Subcutaneous abdominal adipose tissue (tissue), 5 donors: ENCODE measurements around the gene BCL3.
"Not testable (repeated sequence)": the region's sequence is repeated elsewhere in the genome, so short reads cannot be mapped to it uniquely, and the experiment has no call there.

Source experiments
- H3K27ac ChIP-seq: one replicate; pipeline ENCODE4 v1.7.0; 2013; ENCODE audit warnings: low read depth, mild to moderate bottlenecking, inconsistent platforms, low read length, moderate library complexity
- H3K27me3 ChIP-seq, 5 donors: one replicate each; pipeline ENCODE4 v1.7.0; 2013; ENCODE audit warnings: low read length in 5 of 5, inconsistent platforms in 1 of 5; ENCODE audit not compliant: control insufficient read depth in 5 of 5, insufficient read depth in 4 of 5
- H3K36me3 ChIP-seq, 5 donors: one replicate each; pipeline ENCODE4 v1.7.0; 2013; ENCODE audit warnings: low read length in 5 of 5; ENCODE audit not compliant: control insufficient read depth in 5 of 5, insufficient read depth in 5 of 5
- H3K4me1 ChIP-seq, 5 donors: one replicate each; pipeline ENCODE4 v1.7.0; 2013; ENCODE audit warnings: low read length in 5 of 5, mild to moderate bottlenecking in 3 of 5, moderate library complexity in 1 of 5; ENCODE audit not compliant: control insufficient read depth in 5 of 5, insufficient read depth in 5 of 5
- H3K4me3 ChIP-seq, 5 donors: one replicate each; pipeline ENCODE4 v1.7.0; 2013; ENCODE audit warnings: low read length in 5 of 5, low read depth in 1 of 5
- H3K9ac ChIP-seq, 5 donors: one replicate each; pipeline ENCODE4 v1.7.0; 2013; ENCODE audit warnings: low read length in 5 of 5, mild to moderate bottlenecking in 4 of 5, moderate library complexity in 3 of 5
- H3K9me3 ChIP-seq, 5 donors: one replicate each; pipeline ENCODE4 v1.7.0; 2013; ENCODE audit warnings: low read length in 5 of 5; ENCODE audit not compliant: control insufficient read depth in 5 of 5
- donor health status: healthy.
- donor health status: healthy.
- donor health status: healthy.
- donor health status: healthy.
- donor health status: healthy.

Gene BCL3

DNA sequence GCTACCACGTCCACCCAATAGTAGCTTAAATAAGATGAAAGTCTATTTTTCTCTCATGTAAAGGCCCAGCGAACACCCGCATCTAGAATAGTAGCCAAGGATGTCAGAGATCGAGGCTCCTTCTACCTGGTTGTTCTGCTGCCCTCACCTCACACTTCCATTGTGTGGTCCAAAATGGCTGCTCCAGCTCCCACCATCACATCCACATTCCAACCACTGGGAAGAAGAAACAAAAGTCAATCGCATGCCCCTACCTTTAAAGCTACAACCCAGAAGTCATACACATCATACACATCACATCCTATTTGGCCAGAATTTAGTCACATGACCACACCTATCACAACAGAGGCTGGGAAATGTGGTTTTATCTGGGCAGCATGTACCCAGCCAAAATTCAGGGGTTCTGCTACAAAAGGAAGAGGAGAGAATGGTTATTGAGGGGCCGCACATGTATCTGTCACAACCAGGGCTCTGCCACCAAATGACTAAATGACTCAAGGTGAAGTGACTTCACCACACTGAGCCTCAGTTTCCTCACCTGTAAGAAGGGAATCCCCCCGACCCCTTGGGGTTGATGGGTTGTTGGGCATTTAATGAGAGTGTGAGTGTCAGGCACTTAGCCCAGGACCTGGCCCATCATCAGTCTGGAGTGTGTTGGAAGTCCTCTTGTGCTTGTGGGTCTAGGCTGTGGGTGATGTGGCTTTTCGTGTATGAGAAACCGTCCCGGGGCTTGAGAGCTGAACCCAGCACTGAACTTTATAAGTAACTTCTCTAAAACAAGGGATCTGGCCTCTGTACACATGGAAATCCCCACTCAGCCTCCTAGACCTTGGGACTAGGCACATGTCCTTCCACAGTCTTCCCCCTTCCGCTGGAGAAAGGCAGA is 19.0 kb downstream of the BCL3 start:
- Histone ChIP-seq H3K9me3 (peaks cover 0 to 3% (median 0%) of the 10 kb centered on the region in 5 donors), H3K4me3 (no peak overlapping the region), H3K4me1 (peaks cover 0 to 14% (median 3%) of the 10 kb centered on the region in 5 donors), H3K36me3 (no peaks in the 10 kb centered on the region), H3K27ac (no peak overlapping the region), H3K27me3 (no peaks in the 10 kb centered on the region), H3K9ac (no peak overlapping the region)

DNA sequence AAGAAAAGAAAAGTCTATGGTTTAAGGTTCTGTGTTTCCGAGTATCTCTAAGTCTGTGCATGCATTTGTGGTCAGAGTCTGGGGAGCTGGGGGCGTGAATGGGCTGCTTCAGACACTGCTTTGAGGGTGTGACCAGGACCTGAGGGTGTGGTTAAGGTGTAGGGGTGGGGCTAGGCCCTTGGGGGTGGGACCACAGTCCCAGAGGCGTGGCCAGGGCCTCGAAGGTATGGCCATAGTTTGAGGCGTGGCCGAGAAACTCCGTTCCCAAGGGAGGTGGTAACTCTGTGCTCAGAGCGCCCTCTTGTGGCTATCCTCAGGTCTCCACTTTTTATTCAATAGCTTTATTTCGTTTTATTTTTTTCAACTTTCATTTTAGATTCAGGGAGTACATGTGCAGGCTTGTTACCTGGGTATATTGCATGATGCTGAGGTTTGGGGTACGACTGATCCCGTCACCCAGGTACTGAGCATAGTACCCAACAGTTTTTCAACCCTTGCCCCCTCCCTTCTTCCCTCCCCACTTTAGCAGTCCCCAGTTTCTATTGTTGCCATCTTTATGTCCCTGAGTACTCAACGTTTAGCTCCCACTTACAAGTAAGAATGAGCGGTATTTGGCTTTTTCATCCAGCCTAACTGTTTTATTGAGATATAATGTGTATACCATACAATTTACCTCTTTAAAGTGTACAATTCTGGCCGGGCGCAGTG is 22.2 kb downstream of the BCL3 start:
- Histone ChIP-seq H3K9ac (no peak overlapping the region), H3K4me1 (peaks cover 0 to 11% (median 3%) of the 10 kb centered on the region in 5 donors), H3K4me3 (peak overlapping the region in 1 of 5 donors; percentile 2), H3K9me3 (peaks cover 0 to 3% (median 0%) of the 10 kb centered on the region in 5 donors), H3K27me3 (no peaks in the 10 kb centered on the region), H3K36me3 (no peaks in the 10 kb centered on the region), H3K27ac (no peak overlapping the region)

DNA sequence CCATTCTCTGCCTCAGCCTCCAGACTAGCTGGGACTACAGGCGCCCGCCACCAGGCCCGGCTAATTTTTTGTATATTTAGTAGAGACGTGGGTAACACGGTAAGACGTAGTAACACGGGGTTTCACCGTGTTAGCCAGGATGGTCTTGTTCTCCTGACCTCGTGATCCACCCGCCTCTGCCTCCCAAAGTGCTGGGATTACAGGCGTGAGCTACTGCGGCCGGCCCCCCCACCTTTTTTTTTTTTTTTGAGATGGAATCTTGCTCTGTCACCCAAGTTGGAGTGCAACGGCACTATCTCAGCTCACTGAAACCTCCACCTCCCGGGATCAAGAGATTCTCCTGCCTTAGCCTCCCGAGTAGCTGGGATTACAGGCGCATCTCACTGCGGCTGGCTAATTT is 23.6 kb downstream of the BCL3 start:
- peaks cover 0 to 11% (median 3%) of the 10 kb centered on the region in 5 donors for H3K4me1 ChIP-seq
- H3K36me3 ChIP-seq, H3K4me3 ChIP-seq, H3K9ac ChIP-seq, H3K9me3 ChIP-seq, H3K27me3 ChIP-seq, H3K27ac ChIP-seq: not testable (repeated sequence)

DNA sequence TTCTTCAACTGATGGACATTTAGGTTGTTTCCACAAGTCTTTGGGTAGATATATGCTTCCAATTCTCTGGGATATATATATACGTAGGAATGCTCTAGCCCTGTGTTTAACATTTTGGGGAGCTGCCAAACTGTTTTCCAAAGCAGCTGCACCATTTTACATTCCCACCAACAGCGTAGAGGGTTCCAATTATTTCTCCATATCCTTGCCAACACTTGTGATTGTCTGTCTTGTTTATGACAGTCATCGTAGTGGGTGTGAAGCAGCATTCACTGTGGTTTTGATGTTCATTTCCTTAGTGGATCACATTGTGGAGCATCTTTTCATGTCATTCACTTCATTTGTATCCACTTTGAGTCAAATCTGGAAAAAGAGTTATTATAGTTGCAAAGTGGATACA is 24.5 kb downstream of the BCL3 start:
- Histone ChIP-seq H3K27ac (no peak overlapping the region), H3K9me3 (peaks cover 0 to 3% (median 0%) of the 10 kb centered on the region in 5 donors), H3K4me3 (no peak overlapping the region), H3K27me3 (peaks cover 3 to 5% (median 4%) of the 10 kb centered on the region in 5 donors), H3K9ac (no peak overlapping the region), H3K36me3 (no peaks in the 10 kb centered on the region), H3K4me1 (peaks cover 0 to 14% (median 3%) of the 10 kb centered on the region in 5 donors)

DNA sequence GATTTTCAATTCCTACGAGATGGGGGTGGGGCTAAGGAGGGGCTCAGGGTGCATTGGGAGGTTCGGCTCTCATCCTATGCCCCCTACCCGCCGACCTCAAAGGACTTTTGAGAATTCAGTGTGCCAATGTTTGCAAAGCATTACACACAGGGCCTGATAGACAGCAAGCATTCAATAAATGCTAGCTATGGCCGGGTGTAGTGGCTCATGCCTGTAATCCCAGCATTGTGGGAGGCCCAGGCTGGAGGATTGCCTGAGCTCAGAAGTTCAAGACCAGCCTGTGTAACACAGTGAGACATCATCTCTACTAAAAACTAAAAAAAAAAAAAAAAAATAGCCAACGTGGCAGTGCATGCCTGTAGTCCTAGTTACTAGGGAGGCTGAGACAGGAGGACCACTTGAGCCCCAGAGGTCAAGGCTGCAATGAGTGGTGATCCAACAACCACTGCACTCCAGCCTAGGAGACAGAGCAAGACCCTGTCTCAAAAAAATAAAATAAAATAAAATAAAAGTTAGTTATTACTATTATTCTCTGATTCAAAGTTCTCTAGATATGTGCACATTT is 27.2 kb downstream of the BCL3 start:
- no peaks in the 10 kb centered on the region for H3K9me3 ChIP-seq
- no peak overlapping the region for H3K9ac ChIP-seq
- no peaks in the 10 kb centered on the region for H3K36me3 ChIP-seq
- H3K4me3 ChIP-seq = no peak overlapping the region
- peaks cover 3 to 6% (median 4%) of the 10 kb centered on the region in 5 donors for H3K27me3 ChIP-seq
- no peak overlapping the region for H3K27ac ChIP-seq
- H3K4me1 ChIP-seq = peaks cover 0 to 6% (median 0%) of the 10 kb centered on the region in 5 donors

DNA sequence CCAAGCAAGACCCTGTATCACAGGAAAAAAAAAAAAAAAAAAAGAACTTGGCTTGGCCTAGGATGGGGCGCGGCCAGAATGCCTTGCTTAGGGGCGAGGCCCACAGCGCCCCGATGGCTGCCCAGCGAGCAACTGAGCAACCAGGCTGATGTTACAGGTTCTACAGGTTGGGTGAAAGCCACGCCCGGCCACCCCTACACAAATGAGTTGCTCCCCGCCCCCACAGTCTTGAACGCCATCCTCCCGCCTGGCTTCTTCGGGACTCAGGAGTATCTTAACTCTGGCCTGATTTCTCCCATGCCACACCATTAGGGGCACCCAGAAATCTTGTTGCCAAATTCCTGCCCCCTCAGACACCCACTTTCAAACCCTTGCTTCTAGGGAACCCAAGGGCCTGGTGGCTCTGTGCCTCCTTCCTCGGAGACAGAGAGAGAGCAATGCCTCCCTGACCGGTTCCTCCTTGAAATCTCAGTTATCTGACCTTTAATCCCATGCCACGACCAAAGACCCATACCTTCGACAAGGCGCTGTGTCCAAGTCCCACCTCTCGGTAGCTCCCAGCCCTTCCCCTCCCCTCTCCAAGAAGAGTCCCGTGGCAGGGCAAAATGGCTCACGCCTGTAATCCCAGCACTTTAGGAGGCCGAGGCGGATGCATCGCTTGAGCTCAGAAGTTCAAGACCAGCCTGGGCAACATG is 28.0 kb downstream of the BCL3 start:
- H3K4me1 ChIP-seq = peaks cover 0 to 4% (median 0%) of the 10 kb centered on the region in 5 donors
- H3K36me3 ChIP-seq = no peaks in the 10 kb centered on the region
- H3K27ac ChIP-seq = no peak overlapping the region
- H3K9me3 ChIP-seq = no peaks in the 10 kb centered on the region
- H3K9ac ChIP-seq = no peak overlapping the region
- H3K27me3 ChIP-seq = peaks cover 3 to 6% (median 4%) of the 10 kb centered on the region in 5 donors
- H3K4me3 ChIP-seq = no peak overlapping the region

DNA sequence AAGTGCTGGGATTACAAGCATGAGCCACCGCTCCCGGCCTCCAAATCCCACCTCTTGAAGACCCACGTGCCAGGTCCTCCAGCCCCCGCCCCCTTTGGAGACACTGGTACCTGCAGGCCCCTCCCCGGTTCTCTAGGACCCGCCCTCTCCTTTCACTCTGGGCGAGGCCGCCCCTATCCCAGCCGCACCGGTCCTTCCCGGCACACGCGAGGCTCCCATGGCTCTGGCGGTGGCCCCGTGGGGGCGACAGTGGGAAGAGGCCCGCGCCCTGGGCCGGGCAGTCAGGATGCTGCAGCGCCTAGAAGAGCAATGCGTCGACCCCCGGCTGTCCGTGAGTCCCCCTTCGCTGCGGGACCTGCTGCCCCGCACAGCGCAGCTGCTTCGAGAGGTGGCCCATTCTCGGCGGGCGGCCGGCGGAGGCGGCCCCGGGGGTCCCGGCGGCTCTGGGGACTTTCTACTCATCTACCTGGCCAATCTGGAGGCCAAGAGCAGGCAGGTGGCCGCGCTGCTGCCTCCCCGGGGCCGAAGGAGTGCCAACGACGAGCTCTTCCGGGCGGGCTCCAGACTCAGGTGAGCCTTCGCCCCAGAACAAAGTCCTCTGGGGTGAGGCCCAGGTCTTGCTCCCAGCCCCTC is 29.3 kb downstream of the BCL3 start, which contains the start of gene CBLC:
TSS of gene CBLC (plus strand) at position 176 of the 633 bp plus-strand sequence. CDS start at position 218, 42 bp downstream.
- peaks cover 0 to 4% (median 0%) of the 10 kb centered on the region in 5 donors for H3K4me1 ChIP-seq
- no peaks in the 10 kb centered on the region for H3K36me3 ChIP-seq
- peaks cover 3 to 6% (median 4%) of the 10 kb centered on the region in 5 donors for H3K27me3 ChIP-seq
- no peak within 1 kb of the TSS for H3K4me3 ChIP-seq
- no peak within 1 kb of the TSS for H3K9ac ChIP-seq
- H3K9me3 ChIP-seq = no peaks in the 10 kb centered on the region
- no peak within 1 kb of the TSS for H3K27ac ChIP-seq

DNA sequence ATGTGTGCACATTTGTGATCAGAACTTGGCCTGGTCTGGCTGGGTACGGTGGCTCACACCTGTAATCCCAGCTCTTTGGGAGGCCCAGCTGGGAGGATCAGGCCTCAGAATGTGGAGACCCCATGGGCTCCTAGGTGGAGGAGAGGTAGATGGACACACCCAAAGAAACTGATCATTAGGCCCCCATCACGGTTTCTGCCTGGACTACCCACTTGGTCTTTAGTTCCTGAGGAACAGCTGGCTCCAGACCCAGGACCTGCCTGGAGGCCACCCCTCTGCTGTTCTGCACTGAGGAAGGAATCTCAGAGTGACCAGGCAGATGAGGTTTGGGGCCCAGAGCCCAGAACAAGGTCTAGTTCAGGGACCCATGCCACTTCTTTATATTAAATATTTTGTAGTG is 30.6 kb downstream of the BCL3 start:
- Histone ChIP-seq H3K9me3 (no peaks in the 10 kb centered on the region), H3K4me1 (peaks cover 0 to 6% (median 1%) of the 10 kb centered on the region in 5 donors), H3K9ac (no peak overlapping the region), H3K36me3 (no peaks in the 10 kb centered on the region), H3K4me3 (no peak overlapping the region), H3K27ac (no peak overlapping the region), H3K27me3 (peaks cover 4 to 6% (median 5%) of the 10 kb centered on the region in 5 donors)

DNA sequence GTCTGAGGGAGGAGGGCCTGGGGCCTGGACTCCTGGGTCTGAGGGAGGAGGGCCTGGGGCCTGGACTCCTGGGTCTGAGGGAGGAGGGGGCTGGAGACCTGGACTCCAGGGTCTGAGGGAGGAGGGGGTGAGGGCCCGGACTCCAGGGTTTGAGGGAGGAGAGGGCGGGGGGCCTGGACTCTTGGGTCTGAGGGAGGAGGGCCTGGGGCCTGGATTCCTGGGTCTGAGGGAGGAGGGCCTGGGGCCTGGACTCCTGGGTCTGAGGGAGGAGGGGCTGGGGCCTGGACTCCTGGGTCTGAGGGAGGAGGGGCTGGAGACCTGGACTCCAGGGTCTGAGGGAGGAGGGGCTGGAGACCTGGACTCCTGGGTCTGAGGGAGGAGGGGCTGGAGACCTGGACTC is 33.2 kb downstream of the BCL3 start:
- H3K4me1 ChIP-seq = peaks cover 0 to 11% (median 7%) of the 10 kb centered on the region in 5 donors
- not testable (repeated sequence) for H3K9ac ChIP-seq, H3K4me3 ChIP-seq, H3K27ac ChIP-seq, H3K9me3 ChIP-seq, H3K27me3 ChIP-seq, H3K36me3 ChIP-seq
